ENCODE measurements around the gene SRSF4.

Gene SRSF4

GRCh38 chr1:29145739-29146437 lies 35.8 kb downstream of the SRSF4 start:
- H3K36me3 ChIP-seq (ENCODE audit: insufficient read depth, low read length): peaks cover 62% of the 10 kb centered on the region

GRCh38 chr1:29144178-29144577 lies 37.5 kb downstream of the SRSF4 start:
- no peak overlapping the region for H3K27ac ChIP-seq (ENCODE audit: low read depth, low read length, poor library complexity, severe bottlenecking)
- H3K4me2 ChIP-seq (ENCODE audit: low read length): no peak overlapping the region
- H3F3A ChIP-seq (ENCODE audit: insufficient read depth, low read length): no peaks in the 10 kb centered on the region; the same call in 1 of the 2 replicates
- H3K9me3 ChIP-seq (ENCODE audit: low read length): no peaks in the 10 kb centered on the region
- no peaks in the 10 kb centered on the region for H4K20me1 ChIP-seq (ENCODE audit: insufficient read depth, low read length)
- H3K36me3 ChIP-seq (ENCODE audit: insufficient read depth, low read length): peaks cover 47% of the 10 kb centered on the region
- H3K4me3 ChIP-seq (ENCODE audit: low read depth, low read length, poor library complexity, severe bottlenecking): no peak overlapping the region
- no peaks in the 10 kb centered on the region for H3K27me3 ChIP-seq (ENCODE audit: insufficient read depth, low read length)
- no peaks in the 10 kb centered on the region for H3K4me1 ChIP-seq (ENCODE audit: insufficient read depth, low read length, severe bottlenecking)
- TF ChIP-seq EZH2 (IDR thresholded peaks at IDR 0.05; ENCODE audit: borderline replicate concordance, low read length) (no peak), CTCF (IDR thresholded peaks at IDR 0.05; ENCODE audit: low read length) (no peak)
- no peaks in the 10 kb centered on the region for H3K9me2 ChIP-seq (ENCODE audit: low read depth, low read length)
- no peak overlapping the region for H3K9ac ChIP-seq (ENCODE audit: low read length)
- H3K79me2 ChIP-seq (ENCODE audit: insufficient read depth, low read length): no peaks in the 10 kb centered on the region
- no peak overlapping the region for H2AFZ ChIP-seq (ENCODE audit: low read length)

More at GRCh38 chr1:29145739-29146437, 35.8 kb downstream of the SRSF4 start:
- no peak overlapping the region for H3K27ac ChIP-seq (ENCODE audit: low read depth, low read length, poor library complexity, severe bottlenecking)
- no peaks in the 10 kb centered on the region for H3K9me3 ChIP-seq (ENCODE audit: low read length)
- H2AFZ ChIP-seq (ENCODE audit: low read length): no peak overlapping the region
- H3K9ac ChIP-seq (ENCODE audit: low read length): no peak overlapping the region
- H3K79me2 ChIP-seq (ENCODE audit: insufficient read depth, low read length): no peaks in the 10 kb centered on the region
- H3K9me2 ChIP-seq (ENCODE audit: low read depth, low read length): no peaks in the 10 kb centered on the region
- H3K27me3 ChIP-seq (ENCODE audit: insufficient read depth, low read length): no peaks in the 10 kb centered on the region
- H3K4me3 ChIP-seq (ENCODE audit: low read depth, low read length, poor library complexity, severe bottlenecking): no peak overlapping the region
- no peak overlapping the region for H3K4me2 ChIP-seq (ENCODE audit: low read length)
- H4K20me1 ChIP-seq (ENCODE audit: insufficient read depth, low read length): no peaks in the 10 kb centered on the region
- H3K4me1 ChIP-seq (ENCODE audit: insufficient read depth, low read length, severe bottlenecking): no peaks in the 10 kb centered on the region
- TF ChIP-seq EZH2 (IDR thresholded peaks at IDR 0.05; ENCODE audit: borderline replicate concordance, low read length) (no peak), CTCF (IDR thresholded peaks at IDR 0.05; ENCODE audit: low read length) (no peak)
- no peaks in the 10 kb centered on the region; the same call in 1 of the 2 replicates for H3F3A ChIP-seq (ENCODE audit: insufficient read depth, low read length)

GRCh38 chr1:29142714-29143113 lies 39.0 kb downstream of the SRSF4 start:
- Histone ChIP-seq H3K4me1 (ENCODE audit: insufficient read depth, low read length, severe bottlenecking) (no peaks in the 10 kb centered on the region), H3K4me3 (ENCODE audit: low read depth, low read length, poor library complexity, severe bottlenecking) (no peak overlapping the region), H2AFZ (ENCODE audit: low read length) (no peak overlapping the region), H3K9me3 (ENCODE audit: low read length) (no peaks in the 10 kb centered on the region), H3K27me3 (ENCODE audit: insufficient read depth, low read length) (no peaks in the 10 kb centered on the region), H3F3A (ENCODE audit: insufficient read depth, low read length) (no peaks in the 10 kb centered on the region; the same call in 1 of the 2 replicates), H3K9me2 (ENCODE audit: low read depth, low read length) (no peaks in the 10 kb centered on the region), H3K27ac (ENCODE audit: low read depth, low read length, poor library complexity, severe bottlenecking) (no peak overlapping the region), H3K9ac (ENCODE audit: low read length) (no peak overlapping the region), H4K20me1 (ENCODE audit: insufficient read depth, low read length) (no peaks in the 10 kb centered on the region), H3K36me3 (ENCODE audit: insufficient read depth, low read length) (peaks cover 32% of the 10 kb centered on the region), H3K79me2 (ENCODE audit: insufficient read depth, low read length) (no peaks in the 10 kb centered on the region), H3K4me2 (ENCODE audit: low read length) (no peak overlapping the region)
- no peak for TF ChIP-seq CTCF (IDR thresholded peaks at IDR 0.05; ENCODE audit: low read length)
- no peak for TF ChIP-seq EZH2 (IDR thresholded peaks at IDR 0.05; ENCODE audit: borderline replicate concordance, low read length)
